CD4-positive, alpha-beta T cell treated with Interleukin-4 for 1 hour (primary cell): ENCODE measurements around the gene MCOLN2.
A peak's percentile ranks its signal among the peaks of the same experiment; 100 is the strongest.

ENCODE experiments used
- DNase-seq, 2 donors: peaks; one replicate each; pipeline ENCODE4 v3.0.0-alpha.2; 2020 to 2022

The MCOLN2 gene

DNA sequence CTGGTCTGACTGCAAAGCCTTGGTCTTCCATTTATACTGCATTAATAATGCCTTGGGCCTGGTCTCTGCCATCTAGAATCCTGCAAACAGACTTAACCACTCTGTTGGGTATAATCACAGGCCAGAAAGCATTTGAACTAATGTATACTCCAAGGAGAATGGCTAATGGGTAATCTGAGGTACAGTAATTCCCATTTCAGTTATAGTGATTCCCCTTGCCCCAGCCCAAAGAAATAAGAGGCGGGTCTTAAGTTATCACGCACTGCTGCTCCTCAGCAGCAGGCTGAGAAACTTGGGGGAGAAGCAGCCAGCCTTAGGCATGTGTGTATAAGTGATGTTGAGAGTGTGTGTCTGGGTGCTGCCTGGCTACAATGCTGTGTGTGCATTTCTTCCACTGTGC, 106.3 kb downstream of the MCOLN2 start:
- DNase-seq = no peak

DNA sequence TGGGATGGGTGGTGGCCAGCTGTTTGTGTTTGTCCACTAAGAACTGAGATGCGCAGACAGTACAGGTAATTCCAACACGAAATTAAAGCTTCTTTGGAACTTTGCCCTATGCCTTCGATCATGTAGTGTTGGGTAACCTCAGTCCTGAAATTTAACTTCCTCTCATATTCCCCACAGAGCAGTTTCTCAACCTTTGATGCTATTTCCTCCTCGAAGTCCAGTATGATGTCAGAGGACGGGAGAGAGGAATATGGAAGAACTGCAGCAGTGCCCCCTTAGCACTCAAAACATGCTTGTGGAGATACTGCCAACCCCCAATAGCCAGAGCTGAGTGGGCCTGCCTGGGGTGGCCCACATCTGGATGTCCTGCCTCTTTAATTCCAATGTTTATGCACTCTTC, 107.5 kb downstream of the MCOLN2 start:
- DNase-seq = no peak

DNA sequence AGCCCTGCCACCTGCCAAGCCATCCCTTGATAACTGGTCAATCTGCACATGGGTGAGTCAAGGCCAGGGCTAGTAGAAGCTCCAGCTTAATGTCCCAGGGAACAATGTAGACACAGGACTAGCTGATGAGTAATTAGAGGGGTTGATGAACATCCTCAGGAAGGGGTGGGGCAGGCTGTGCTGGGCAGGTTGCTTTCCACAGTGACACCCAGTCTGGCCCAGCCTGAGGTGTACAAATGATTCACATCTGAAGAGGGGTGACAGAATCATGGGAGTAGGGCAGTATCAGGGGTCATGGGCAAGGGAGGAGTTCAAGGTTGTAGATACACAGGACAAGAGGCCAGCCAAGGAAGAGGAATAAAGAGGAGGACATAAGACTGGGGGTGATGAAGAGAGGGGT, 108.2 kb downstream of the MCOLN2 start:
- DNase-seq = no peak

DNA sequence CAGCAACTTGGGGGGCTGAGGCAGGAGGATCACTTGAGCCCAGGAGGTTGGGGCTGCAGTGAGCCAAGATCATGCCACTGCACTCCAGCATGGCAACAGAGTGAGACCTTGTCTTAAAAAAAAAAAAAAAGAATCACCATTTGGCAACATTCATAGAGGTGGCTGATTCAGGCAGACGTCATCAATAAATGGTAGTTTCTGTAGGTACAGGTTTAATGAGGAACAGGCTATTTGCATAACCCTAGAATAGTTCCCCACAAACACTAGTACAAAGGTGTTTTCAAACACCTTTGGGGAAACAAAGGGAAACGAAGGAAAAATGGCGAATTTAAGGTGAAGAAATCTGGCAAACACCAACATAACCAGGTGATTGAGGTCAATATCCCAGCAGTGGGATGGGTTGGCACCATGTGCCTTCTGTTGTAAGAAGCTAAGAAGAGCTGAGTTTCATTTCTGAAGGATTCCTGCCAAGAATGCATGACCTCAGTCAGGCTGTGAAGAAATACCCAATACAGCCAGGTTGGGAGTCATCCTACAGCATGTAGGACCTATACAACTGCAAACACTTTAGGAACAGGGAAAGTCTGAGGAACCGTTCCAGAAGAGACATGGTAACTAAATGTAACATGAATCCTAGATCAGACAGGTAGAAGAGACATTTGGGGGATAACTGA, 109.5 kb downstream of the MCOLN2 start:
- DNase-seq = no peak

DNA sequence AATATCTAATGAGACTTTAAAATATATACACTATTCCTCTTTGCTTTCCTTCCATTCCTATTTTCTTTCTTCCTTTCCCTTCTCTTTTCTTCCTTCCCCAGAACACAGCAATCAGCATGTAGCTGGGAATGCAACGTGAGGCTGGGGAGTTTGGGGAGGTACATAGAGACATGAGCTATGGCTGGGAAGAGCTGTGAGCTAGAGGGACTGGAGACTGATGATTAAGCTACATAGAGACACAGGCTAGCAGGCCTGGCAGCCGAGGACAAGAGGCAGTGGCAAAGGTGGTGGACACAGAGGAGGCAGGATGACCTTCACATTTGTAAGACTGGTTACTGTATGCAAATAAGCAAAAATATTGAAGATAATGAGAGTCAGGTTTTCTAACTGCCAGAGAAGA, 111.4 kb downstream of the MCOLN2 start:
- DNase-seq = no peak

DNA sequence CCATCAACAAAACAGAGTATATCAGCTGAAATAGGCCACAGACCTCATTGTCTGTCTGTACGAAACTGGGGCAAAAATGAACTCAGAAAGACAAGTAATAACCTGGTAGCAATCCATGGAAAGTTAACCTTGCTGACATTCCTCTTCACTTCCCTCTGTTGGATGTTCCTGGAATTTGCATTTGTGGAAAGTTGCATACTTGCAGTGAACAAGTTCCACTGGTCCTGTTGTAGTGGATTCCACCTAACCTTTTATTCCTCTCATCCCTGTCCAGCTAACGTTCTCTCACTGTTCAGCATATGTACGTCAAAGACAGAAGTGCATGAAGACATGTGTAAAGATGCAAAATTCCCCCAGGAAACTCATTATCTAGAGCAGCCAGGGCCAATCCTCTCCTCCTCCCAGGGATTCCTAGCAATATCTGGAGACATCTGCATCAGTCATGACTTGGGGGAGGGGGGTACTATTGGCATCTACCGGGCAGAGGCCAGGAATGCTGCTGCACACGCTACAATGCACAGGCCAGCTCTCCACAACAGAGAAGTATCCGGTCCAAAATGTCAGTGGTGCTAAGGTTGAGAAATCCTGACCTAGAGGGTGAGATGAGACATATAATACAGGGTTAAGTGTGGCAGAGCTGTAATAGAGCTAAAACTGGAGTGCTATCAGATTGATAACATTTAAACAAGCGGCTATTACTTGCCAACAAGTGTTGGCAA, 112.1 kb downstream of the MCOLN2 start:
- DNase-seq = no peak

DNA sequence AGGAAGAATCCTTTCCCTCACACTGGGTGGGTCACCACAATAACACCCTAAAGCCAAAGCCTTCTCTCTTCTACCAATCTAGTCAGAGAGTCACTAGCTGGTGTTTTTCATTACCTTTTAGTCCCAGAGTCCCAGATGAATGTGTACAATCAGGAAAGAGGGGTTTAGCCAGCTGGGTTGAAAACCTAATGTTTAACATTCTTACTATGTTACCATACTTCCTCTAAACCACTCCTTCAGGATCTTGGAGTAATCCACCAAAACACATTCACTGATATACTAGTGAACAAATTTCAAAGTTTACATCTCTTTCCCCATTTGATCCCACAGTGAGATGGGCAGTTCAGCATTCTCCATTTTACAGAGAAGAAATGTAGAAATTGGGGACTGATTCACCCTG, 113.6 kb downstream of the MCOLN2 start:
- DNase-seq = no peak

DNA sequence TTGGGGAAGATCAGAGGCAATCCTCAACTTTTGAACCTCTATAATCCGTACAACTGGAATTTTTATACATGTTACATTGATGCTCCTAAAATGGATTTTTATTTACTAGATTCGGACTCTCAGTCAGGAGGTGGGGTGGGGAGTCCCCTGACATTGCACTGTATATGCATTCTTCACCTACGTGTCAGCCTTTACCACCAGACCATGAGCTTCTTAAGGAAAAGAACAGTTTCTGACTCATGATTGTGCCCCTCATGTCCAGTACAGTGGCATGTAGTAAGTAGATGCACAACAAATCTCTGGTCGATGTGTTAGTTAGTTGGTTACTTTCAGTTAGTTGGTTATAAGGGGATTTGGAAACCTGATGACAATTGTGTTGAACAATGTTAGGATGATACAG, 119.3 kb downstream of the MCOLN2 start:
- no peak for DNase-seq

DNA sequence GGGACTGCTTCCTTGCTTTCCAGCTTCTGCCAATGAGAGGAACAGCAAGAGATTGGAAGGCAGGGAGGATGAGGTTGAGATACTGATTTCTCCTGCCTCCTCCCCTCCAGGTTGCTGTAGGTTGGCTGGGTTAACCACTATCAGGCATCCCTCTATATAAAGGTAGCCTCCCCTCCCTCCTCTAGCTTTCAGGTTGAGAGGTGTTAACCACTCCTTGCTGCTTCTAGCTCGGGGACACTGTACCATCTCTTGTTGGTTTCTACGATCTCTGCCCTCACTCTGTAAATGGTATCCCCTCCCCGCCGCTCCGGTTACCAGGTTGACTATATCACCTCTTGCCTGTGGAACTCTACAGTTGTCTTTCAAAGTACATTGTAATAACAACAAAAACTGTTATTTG, 120.6 kb downstream of the MCOLN2 start:
- DNase-seq = peak in 1 of 2 donors; percentile 34
